Right ventricle myocardium superior (tissue), 1 donor: ENCODE data around the gene ABCA13. TPM values are rescaled to one million over a fixed set of nuclear protein-coding genes. Genes with fewer than 3 reads are reported as not detected.

ENCODE experiments used
- ATAC-seq: fragments of 200-7000 bp; cut with Tn5 transposase; one replicate; pipeline ENCODE4 v1.9.1; 2020; ENCODE audit warnings: mild to moderate bottlenecking; ENCODE audit not compliant: poor library complexity
- DNase-seq: peaks from one replicate; pipeline ENCODE4 v3.0.0-alpha.2; 2020
- intact Hi-C: fragments of 100-400 bp; cut with DNase I; formaldehyde crosslinking; loops from one replicate; pipeline ENCODE4 v1.11.2; 2022
- total RNA-seq: library from RNA; stranded (reverse); fragmentation: NEBNext Ultra II Directional; extraction: Animal tissue kit (Norgen Biotek cat#: 25700); gene quantifications from one replicate; pipeline ENCODE4 v1.2.1, GENCODE V29; 2021
- donor health status: DM: no; HTN: yes; CAD: no; lungs with severe emphysema.

Gene ABCA13
- total RNA-seq, 1 donor from 2014 or later: 0.16 TPM

- ATAC-seq: no peak
- DNase-seq: no peak
- intact Hi-C loops: no loop called here
These were observed 466.8 kb downstream of the ABCA13 start for GRCh38 chr7:48638041-48638440.

- intact Hi-C loops: no loop called here
- ATAC-seq (peak; percentile 87), DNase-seq (no peak)
These were observed 472.3 kb downstream of the ABCA13 start for GRCh38 chr7:48643431-48644013.

GRCh38 chr7:48658138-48658537 is 486.9 kb downstream of the ABCA13 start:
- DNase-seq (no peak), ATAC-seq (no peak)
- intact Hi-C loops: no loop called here

GRCh38 chr7:48660306-48660870 is 489.1 kb downstream of the ABCA13 start:
- DNase-seq: no peak
- intact Hi-C loops: no loop called here
- no peak for ATAC-seq

GRCh38 chr7:48664241-48664640 is 493.0 kb downstream of the ABCA13 start:
- DNase-seq (no peak), ATAC-seq (no peak)
- intact Hi-C loops: no loop called here

GRCh38 chr7:48665353-48666135 is 494.3 kb downstream of the ABCA13 start:
- ATAC-seq: no peak
- intact Hi-C loops: no loop called here
- DNase-seq: no peak

- no peak for ATAC-seq
- intact Hi-C loops: no loop called here
- no peak for DNase-seq
These were observed 496.1 kb downstream of the ABCA13 start for GRCh38 chr7:48667407-48667806.

- ATAC-seq (no peak), DNase-seq (no peak)
- intact Hi-C loops: no loop called here
These were observed 500.4 kb downstream of the ABCA13 start for GRCh38 chr7:48671656-48672055.

GRCh38 chr7:48681006-48681405 is 509.7 kb downstream of the ABCA13 start:
- no peak for ATAC-seq
- intact Hi-C loops: no loop called here
- DNase-seq: no peak

GRCh38 chr7:48691788-48692187 is 520.5 kb downstream of the ABCA13 start:
- ATAC-seq: peak; percentile 39
- intact Hi-C loops: no loop called here
- DNase-seq: no peak

Other genes starting within 250 kb of the ABCA13 start
- gene PKD1L1, start 223.0 kb upstream of the ABCA13 start, total RNA-seq: 1.9 TPM
- 23.8 TPM for gene HUS1, start 191.8 kb upstream of the ABCA13 start, total RNA-seq
- not detected for gene SUN3, start 142.4 kb upstream of the ABCA13 start, total RNA-seq
- gene C7orf57, start 135.9 kb upstream of the ABCA13 start, total RNA-seq: not detected
- 20.3 TPM for gene UPP1, start 82.2 kb upstream of the ABCA13 start, total RNA-seq